Measurements from ENCODE around the gene PAX2. TPM values are rescaled to one million over a fixed set of nuclear protein-coding genes. Genes with fewer than 3 reads are reported as not detected.

PAX2 gene
- total RNA-seq, 1 experiment from 2014 or later: not detected

DNA sequence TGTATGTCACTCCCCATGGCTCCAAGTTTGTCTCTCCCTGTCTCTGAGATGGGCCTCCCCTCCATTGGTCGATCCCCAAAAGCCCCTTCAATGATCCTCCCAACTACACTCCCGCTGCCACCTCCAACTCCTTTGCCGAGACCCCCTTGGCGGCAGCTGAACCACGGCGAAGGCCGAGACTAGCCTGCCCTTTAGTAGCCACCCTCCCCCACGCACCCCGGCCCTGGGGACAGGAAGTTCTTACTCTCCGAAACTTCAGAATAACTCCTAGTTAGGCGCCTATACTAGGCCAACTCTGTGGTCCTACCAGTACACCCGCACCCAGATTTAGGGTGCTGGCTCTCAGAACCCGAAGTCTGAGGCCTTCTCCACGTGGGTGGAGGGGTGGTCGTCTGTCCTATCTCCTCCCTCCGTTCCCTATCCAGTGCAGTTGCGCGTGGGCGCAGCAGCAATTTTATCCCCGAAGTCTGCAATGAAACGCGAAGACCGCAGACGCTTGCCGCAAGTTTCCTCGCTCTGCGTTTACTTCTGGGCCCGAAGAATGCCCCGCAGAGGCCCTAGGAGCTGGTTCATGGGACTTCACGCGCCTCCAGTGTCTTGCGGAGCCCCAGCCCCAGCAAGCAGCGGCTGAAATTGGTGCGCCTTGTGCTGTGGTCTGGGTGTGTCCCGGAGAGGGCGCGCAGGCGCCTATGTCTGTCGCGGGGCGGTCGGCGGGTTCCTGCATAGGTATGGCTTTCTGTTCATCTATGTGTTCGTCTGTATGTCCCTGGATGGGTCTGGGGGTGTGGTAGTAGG is 84.7 kb downstream of the PAX2 start:
- no peak for DNase-seq (ENCODE audit: extremely low read depth, low read depth)

DNA sequence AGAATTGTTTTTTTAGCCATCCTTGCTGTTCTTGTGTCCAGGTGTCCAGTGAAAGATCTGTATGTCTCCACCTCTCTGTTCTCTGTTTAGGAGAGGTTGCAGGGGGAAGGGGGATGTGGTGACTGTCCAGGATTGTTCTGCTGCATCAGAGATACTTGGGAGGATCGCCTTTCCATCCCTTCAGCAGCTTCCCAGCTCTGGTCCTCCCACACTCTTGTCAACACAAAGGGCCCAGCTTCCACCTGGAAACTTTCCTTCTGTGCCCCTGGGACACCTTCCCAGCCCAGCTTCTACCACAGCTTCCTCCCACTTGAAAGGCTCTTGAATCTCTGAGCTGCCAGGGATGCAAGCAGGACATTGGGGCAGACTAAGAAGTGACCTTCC is 85.3 kb downstream of the PAX2 start:
- DNase-seq (ENCODE audit: extremely low read depth, low read depth): no peak

DNA sequence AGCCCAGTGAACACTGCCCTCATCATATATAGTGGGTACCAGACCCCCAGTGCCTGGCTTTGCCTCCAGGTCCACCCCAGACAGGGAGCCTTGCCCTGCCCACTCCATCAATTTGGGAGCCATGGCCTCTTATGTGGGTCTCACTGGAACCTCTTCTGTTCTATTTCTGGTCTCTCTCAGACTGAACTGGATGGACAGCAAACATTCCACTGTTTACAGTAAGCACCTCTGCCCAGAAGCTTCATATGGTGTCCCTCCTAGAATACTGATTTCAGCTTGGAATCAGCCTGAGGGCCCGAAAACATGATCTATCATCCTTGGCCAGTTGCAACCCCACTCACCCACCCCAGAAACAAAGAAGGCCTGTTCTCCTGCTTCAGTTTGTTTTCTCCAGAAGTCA is 86.4 kb downstream of the PAX2 start:
- no peak for DNase-seq (ENCODE audit: extremely low read depth, low read depth)

DNA sequence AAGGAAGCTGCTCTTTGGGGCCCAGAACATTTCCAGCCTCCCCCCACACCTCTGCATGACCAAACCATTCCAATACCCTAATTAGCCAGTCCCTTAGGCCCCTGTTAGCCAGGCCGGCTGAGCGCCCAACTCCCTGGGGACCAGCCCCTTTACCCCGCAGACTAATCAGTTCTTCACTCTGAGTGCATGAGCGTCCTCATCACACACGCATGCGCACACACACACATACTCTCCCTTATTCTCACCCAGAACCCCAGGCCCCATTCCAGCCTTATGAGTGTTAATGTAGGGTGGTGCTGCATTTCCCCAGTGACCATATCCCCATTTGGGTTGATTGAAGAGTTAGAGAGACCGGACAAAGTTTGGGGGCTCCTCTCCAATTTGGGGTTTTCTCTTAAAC is 90.4 kb downstream of the PAX2 start:
- DNase-seq (ENCODE audit: extremely low read depth, low read depth): no peak

DNA sequence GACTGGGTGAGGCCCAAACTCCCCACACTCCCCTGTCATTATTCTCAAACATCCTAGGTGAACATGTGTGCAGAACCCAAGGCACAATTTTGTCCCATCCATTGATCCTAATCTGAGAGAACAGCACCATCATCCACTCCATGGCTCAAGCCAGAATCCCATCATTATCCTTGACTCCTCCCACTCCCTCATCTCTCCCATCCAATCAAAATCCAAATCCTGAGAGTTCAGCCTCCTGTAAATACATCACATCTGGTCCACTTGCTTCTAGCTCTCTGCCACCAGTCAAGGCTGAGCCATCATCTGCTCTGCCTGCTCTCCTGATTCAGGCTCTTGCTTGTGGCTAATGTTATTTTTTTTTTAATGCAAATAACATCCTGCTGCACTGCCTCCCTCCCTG is 91.5 kb downstream of the PAX2 start:
- DNase-seq (ENCODE audit: extremely low read depth, low read depth): no peak

DNA sequence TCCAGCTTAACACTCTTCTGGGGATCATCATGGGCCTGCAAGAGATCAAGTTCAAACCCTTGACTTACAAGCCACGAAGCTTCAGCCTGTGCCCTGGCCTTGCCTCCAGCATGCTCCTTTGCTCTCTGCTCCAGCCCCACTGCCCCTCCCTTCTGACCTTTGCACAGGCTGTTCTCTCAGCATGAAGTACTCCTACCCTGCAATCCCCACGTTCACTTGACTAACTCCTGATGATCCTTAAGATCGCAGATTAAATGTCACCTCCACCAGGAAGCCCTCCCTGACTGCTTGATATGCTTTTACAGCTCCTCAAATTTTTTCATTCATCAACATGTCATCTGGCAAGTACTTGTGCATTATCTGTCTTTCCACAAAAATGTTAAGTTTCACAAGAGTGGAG is 91.9 kb downstream of the PAX2 start:
- DNase-seq (ENCODE audit: extremely low read depth, low read depth): no peak

DNA sequence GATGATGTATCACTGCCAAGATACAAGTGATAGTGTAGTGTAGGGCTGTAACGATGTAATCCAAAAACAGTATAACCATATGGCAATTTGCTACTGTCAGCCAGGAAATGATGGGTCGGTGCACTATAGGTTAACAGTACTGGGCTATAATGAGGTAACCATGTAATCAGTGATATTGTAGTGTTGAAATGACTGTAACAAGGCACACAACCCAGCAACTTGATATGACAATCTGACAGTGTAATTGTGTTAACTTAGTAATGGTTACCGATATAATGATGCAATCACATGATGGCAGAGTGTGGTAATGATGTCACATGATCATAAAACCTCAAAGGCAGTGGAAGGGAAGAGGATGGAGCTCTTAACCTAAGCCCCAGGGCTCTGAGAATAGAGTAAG is 93.6 kb downstream of the PAX2 start:
- DNase-seq (ENCODE audit: extremely low read depth, low read depth): no peak

DNA sequence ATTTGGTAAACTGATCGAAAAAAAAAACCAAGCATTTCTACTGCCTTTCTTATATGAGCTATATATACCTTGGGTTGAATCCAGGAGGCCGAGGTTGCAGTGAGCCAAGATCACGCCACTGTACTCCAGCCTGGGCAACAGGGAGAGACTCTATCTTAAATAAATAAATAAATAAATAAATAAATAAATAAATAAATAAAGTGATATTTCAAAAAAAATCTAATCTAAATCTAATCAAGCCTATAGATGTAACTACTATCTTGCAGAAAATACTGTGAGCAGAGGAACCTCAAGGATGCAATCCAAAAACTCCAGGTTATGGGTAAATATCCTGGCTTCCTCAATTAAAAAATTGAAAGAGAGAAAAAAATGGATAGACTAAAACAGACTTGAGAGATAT is 96.1 kb downstream of the PAX2 start:
- DNase-seq (ENCODE audit: extremely low read depth, low read depth): no peak

DNA sequence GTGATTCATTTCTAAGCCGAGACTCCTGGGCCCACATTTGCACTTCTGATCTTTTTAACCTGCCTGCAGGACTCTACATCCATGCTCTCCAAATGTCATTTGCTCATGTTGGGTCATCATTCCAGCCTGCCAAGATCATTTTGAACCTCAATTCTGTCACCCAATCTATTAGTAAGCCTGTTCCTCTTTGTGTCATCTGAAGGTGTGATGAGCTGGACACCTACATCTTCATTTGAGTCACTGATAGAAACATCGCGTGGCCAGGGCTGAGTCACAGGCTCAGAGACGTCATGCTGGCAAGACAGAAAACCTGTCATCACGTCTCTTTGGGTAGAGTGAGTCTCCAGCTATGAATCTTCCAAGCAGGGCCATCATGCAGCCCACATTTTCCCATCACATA is 102.1 kb downstream of the PAX2 start:
- no peak for DNase-seq (ENCODE audit: extremely low read depth, low read depth)

DNA sequence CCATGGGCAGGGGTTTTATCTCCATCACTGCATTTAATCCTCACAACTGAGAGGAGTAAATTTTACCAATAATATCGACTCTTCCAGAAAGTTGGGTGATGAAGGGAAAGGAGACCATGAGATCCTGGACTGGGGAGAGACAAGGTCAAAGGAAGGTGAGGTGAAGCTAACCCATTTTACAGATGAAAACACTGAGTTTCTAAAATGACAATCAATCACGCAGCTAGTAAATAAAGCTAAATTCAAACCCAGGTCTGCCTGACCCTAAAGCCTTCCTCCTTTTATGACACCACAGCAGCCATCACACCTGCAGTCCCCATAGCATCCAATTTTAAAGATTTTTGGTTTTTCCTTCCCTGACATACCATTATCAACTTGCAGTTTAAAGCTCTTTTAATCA is 103.4 kb downstream of the PAX2 start:
- DNase-seq (ENCODE audit: extremely low read depth, low read depth): no peak

DNA sequence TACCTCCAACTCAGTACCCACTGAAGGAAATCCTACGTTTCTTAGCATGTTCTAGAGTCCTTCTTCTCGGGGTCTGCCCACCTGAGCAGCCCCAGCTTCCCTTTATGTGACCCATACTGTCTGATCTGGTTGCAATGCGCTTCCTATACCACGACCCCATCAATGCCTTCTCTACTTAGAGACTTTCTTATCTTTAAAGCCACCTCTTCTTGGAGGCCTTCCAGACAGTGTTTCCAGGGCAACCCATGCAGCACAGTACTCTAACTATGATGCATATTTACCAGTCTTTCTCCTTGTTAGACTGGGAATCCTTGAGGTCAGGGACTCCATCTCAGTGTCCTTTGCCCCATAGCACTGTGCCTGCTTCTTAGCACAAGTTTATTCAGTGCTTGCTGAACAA is 112.9 kb downstream of the PAX2 start:
- no peak for DNase-seq (ENCODE audit: extremely low read depth, low read depth)

DNA sequence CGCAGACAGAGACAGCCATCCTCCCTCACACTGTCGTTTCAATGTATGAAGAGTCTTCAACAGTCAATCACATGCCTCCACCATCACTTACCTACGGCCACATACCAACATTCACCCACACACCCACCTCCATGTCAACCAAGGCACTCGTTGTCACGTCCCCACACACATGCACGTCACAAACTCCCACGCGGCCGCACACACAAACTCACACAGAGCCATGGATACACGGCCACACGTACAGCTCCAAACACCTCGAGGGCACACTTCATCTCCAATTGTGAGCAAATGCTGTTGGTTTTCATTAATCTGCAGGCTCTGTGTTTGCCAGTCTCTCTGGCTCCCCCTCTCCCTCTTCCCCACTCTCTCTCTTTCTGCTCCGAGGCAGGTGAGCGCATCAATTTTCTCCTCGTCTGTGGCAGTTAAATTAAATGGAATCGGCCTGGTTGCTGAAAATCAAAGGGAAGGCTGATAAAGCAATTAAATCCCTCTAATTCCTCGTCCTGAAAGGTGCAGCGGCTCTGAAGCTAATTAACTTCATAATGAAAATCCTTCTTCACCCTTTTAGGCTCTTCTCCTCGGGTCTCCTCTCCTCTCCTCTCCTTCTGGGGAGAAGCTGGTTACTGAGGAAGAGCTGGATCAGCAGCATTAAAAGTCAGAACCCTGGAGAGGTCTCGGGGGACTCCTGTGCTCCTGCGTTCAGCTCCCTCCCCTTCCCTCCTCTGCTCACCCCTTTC is 113.5 kb downstream of the PAX2 start:
- no peak for DNase-seq (ENCODE audit: extremely low read depth, low read depth)

DNA sequence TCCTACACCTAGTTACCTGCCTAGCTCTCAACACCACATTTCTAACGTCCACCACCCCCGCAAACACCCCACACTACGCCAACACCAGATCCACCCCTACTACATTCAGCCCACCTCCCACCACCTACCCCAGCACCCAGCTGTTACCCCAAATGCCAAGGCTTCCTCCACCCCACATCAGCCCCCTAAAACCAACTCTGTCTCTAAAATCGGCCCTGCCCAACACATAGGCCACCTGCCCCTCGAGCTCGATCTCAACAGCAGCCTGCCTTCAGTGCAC is 114.0 kb downstream of the PAX2 start:
- no peak for DNase-seq (ENCODE audit: extremely low read depth, low read depth)

DNA sequence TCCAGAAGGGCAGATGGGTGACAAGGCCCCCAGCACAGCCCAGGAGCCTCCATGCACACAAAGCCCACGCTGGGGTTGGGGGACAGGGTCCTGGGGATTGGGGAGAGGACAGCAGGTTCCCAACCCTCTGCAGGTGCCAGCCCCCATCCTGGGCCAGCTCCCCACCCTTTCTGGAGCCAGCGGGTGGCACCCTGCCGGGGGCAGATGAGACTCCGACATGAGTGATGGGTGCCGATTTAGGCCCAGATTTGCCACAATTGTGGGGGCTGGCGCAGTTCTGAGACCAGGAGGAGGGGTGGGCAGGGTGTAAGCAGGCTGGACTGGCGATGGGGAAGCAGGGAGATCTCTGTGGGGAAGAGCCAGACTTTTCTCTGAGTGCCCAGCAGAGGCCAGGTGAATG is 118.1 kb downstream of the PAX2 start:
- DNase-seq (ENCODE audit: extremely low read depth, low read depth): no peak

DNA sequence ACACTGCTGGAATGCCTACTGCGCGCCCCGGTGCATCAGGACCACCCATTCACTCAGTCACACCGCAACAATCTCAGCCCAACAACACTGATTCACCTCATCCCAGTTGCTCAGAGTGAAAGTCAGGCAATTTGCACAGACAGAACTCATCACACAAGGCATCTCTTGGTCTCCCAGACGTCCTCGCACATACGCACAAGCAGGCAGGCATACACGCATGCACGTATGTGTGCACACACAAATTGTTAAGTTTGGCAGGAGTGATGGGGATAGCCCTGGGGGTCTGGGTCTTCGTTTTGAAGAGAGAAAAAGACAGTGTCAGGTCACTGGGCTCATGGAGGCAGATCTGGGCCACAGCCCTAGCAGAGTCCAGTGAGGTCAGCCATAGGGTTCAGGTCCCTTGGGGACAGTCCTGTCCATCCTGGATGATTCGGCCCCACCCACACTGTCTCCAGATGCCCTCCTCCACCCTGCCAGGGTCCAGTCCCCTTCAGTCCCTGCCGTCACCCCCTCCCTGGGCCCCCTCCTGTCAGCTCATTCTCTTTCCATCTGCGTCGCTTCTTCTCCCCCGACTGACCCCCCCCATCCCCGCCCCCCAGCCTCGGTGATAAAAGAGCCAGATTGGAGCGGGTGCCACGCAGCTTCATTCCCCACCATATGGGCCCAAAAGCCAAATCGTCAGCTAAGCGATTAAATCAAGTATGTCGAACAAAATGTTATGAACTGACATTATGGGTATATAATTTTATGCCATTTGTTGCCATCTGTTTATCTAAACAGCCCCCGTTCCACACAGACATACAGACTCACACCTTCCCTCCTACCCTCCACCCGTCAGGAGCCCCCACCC is 118.9 kb downstream of the PAX2 start:
- no peak for DNase-seq (ENCODE audit: extremely low read depth, low read depth)

DNA sequence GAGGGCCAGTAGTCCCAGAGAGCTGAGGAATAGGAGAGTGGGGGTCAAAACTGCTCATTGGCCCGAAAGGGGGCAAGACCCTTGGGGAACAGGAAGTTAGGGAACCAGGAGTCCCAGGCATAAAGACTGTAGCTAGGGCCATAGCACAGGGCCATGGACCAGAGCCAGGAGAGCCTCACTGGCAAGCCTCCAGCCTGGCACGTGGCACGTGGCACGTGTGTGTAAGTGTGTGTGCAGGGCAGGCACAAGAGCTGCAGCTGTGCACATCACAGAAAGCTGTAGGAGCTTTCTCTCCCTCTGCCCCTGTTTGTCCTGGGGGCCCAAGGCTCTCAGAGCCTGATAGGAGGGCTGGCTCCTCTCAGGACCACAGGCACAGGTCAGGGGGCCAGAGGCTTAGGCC is 119.6 kb downstream of the PAX2 start:
- DNase-seq (ENCODE audit: extremely low read depth, low read depth): no peak

DNA sequence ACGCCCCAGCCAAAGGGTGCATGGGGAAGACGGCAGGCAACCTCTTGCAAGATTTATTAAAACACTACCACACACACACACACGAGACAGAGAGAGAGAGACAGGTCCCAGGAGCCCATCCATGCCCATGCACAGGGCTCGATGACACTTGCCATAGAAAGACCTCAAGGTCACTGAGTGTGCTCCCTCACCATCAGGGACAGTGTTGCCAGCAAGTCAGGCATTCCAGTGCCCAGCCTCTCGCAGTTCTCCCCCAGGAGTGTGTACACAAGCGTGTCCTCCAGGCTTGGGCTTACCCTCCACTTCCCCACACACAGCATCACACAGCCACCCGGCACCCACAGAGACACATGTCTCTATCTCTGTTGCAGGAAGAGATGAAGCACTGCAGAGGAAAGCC is 120.6 kb downstream of the PAX2 start:
- no peak for DNase-seq (ENCODE audit: extremely low read depth, low read depth)

DNA sequence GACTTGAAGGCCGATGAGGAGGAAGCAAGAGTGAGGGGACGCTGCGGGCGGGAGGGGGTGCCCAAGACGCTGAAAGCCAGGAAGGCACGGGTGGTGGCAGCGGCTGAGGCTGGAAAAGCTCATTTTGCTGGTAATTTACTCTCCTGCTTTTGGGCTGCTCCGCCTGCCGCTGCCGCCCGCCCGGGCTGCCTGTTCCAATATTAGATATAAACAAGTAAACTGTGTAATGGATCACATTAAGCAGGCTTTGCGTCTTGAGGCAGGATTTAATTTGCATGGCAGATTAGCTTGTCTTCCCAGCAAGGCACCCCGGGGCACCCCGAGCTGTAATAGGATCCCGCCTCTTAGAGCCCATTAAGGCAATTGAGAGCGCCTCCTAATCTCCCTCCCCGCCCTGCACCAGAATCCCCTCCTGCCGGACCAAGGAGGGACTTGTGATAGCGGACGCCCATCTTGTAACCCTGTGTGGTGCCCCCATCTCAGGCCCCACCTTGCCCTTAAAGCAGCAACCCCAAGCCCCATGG is 121.3 kb downstream of the PAX2 start:
- no peak for DNase-seq (ENCODE audit: extremely low read depth, low read depth)

DNA sequence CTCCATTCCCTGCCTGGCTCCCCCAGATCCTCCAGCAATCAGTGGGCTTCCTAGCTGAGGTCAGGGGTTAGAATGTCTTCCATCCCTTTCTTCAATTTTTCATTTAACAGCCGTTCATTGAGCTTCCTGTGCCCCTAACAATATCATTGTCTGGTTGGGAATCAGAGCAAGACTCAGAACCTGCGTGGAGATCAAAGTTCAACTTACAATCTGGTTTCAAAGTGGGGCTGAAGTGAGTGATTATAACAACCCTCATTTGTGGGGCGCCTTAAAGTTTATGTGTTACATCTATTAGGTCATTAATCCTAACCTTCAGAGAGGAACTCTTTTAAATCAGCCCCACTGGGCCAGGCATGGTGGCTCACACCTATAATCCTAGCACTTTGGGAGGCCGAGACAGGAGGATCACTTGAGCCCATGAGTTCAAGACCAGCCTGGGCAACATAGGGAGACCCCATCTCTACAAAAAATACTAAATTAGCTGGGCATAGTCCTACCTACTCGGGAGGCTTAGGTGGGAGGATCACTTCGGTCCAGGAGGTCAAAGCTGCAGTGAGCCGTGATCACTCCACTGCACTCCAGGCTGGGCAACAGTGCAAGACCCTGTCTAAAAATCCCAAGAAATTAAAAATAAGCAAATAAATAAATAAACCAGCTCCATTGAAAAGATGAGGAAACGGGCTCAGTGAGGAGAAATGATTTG is 122.0 kb downstream of the PAX2 start:
- DNase-seq (ENCODE audit: extremely low read depth, low read depth): no peak

DNA sequence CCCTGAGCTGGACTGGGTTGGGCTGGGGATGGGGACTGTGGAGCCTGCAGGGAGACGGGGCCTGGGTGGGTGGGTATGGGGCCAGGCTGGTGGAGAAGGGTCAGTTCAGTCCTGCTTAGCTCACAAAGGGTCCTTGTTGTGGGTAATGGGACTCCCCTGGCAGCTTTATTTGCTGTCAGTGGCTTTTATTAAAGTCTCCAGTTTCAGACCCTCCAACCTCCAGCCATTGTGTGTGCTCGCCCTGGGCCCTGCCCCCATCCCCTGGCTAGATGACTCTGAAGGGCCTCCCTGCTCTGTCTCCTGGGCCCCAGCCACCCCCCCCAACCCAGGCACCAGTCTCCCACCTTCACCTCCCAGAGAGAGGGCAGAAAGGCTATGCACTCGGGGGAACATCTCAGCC is 123.0 kb downstream of the PAX2 start:
- DNase-seq (ENCODE audit: extremely low read depth, low read depth): no peak

DNA sequence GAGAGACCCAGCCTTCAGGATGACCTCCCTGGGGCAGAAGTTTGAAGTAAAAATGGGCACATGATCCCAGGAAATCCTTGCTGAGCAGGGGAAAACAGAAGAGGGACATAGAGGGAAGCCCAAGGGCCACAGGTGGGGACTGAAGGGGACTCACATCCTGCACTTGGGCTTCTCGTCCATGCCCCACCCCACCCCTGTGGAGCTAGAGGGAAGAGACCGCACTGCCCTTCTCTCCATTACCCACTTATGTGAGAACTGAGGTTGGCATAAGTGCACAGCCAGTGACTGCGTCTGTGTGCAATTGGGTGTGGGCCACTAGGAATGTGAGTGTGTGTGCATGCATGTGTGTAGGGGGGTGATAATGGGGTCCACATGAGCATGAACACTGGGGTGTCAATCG is 124.0 kb downstream of the PAX2 start:
- DNase-seq (ENCODE audit: extremely low read depth, low read depth): no peak
